Measurements from ENCODE around the gene RFK.

Gene RFK

GRCh38 chr9:76377791-76378190 lies 16.4 kb downstream of the RFK start:
- H3K27me3 Mint-ChIP-seq (ENCODE audit: low read depth), result peaks cover 7% of the 10 kb centered on the region
- no peak overlapping the region for H3K27ac Mint-ChIP-seq
- peaks cover 24% of the 10 kb centered on the region for H3K4me1 Mint-ChIP-seq
- no peak for TF ChIP-seq CTCF (IDR thresholded peaks at IDR 0.05; ENCODE audit: unreplicated experiment in 3 of 3)
- H3K36me3 Mint-ChIP-seq (ENCODE audit: low read depth), result no peaks in the 10 kb centered on the region
- no peak overlapping the region for H3K4me3 Mint-ChIP-seq
- no peaks in the 10 kb centered on the region for H3K9me3 Mint-ChIP-seq

GRCh38 chr9:76374783-76375559 lies 19.3 kb downstream of the RFK start:
- H3K4me3 Mint-ChIP-seq, result no peak overlapping the region
- H3K27ac Mint-ChIP-seq, result peak overlapping the region; percentile 42 to 65 (median 55)
- H3K9me3 Mint-ChIP-seq, result no peaks in the 10 kb centered on the region
- peaks cover 37% of the 10 kb centered on the region for H3K4me1 Mint-ChIP-seq
- no peaks in the 10 kb centered on the region for H3K36me3 Mint-ChIP-seq (ENCODE audit: low read depth)
- TF ChIP-seq CTCF (IDR thresholded peaks at IDR 0.05; ENCODE audit: unreplicated experiment in 3 of 3), result no peak
- peaks cover 7% of the 10 kb centered on the region for H3K27me3 Mint-ChIP-seq (ENCODE audit: low read depth)

GRCh38 chr9:76373784-76374474 lies 20.3 kb downstream of the RFK start:
- peaks cover 43% of the 10 kb centered on the region for H3K4me1 Mint-ChIP-seq
- TF ChIP-seq CTCF (IDR thresholded peaks at IDR 0.05; ENCODE audit: unreplicated experiment in 3 of 3), result no peak
- no peaks in the 10 kb centered on the region for H3K36me3 Mint-ChIP-seq (ENCODE audit: low read depth)
- H3K4me3 Mint-ChIP-seq, result no peak overlapping the region
- no peaks in the 10 kb centered on the region for H3K9me3 Mint-ChIP-seq
- peaks cover 7% of the 10 kb centered on the region for H3K27me3 Mint-ChIP-seq (ENCODE audit: low read depth)
- H3K27ac Mint-ChIP-seq, result peak overlapping the region in 2 of 3 experiments; percentile 30 to 85

GRCh38 chr9:76373173-76373783 lies 20.9 kb downstream of the RFK start:
- Mint-ChIP-seq H3K4me1 (peaks cover 43% of the 10 kb centered on the region), H3K4me3 (no peak overlapping the region), H3K27ac (peak overlapping the region; percentile 18 to 85 (median 30)), H3K36me3 (ENCODE audit: low read depth) (no peaks in the 10 kb centered on the region), H3K9me3 (no peaks in the 10 kb centered on the region), H3K27me3 (ENCODE audit: low read depth) (peaks cover 7% of the 10 kb centered on the region)
- TF ChIP-seq CTCF (IDR thresholded peaks at IDR 0.05; ENCODE audit: unreplicated experiment in 3 of 3), result no peak

- Mint-ChIP-seq H3K4me3 (no peak overlapping the region), H3K9me3 (no peaks in the 10 kb centered on the region), H3K36me3 (ENCODE audit: low read depth) (no peaks in the 10 kb centered on the region), H3K27ac (peak overlapping the region in 2 of 3 experiments; percentile 30 to 85), H3K4me1 (peaks cover 43% of the 10 kb centered on the region), H3K27me3 (ENCODE audit: low read depth) (peaks cover 5% of the 10 kb centered on the region)
- no peak for TF ChIP-seq CTCF (IDR thresholded peaks at IDR 0.05; ENCODE audit: unreplicated experiment in 3 of 3)
Observed at GRCh38 chr9:76372336-76372735, 21.9 kb downstream of the RFK start.

All from nephron (organoid).